Measurements from ENCODE around the gene TGM4. TPM values are rescaled to one million over a fixed set of nuclear protein-coding genes. Genes with fewer than 3 reads are reported as not detected.

The TGM4 gene
- total RNA-seq, 1 donor from 2014 or later, result not detected

DNA sequence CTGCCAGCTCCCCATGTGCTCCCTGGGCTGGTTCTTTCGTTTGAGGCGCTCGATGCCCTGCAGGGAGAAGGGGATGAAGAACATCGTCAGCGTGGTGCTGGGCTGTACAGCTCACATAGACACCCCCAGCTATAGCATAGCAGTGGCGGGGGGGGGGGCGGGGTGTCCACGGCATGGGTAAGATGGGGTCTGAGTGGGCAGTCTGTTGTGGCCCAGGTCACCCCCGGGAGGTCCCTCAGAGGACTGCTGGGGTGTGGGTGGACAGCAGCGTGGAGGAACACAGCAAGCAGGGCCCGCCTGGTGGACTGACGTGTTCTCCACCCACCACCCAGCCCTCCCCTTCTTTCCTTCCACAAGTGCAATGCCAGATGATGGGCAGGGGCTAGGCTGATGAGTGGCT lies 43.7 kb downstream of the TGM4 start:
- Mint-ChIP-seq H3K27ac (ENCODE audit: unreplicated experiment) (no peak overlapping the region), H3K9me3 (ENCODE audit: unreplicated experiment) (peaks cover 4% of the 10 kb centered on the region), H3K4me3 (ENCODE audit: unreplicated experiment) (no peak overlapping the region), H3K4me1 (ENCODE audit: low read depth, unreplicated experiment) (peaks cover 5% of the 10 kb centered on the region), H3K36me3 (ENCODE audit: unreplicated experiment) (peaks cover 4% of the 10 kb centered on the region), H3K27me3 (ENCODE audit: unreplicated experiment) (peaks cover 2% of the 10 kb centered on the region)
- no peak for DNase-seq
- no peak for TF ChIP-seq CTCF (IDR thresholded peaks at IDR 0.05; ENCODE audit: partially characterized antibody, unreplicated experiment)

GRCh38 chr3:44918581-44918980 lies 44.2 kb downstream of the TGM4 start:
- DNase-seq, result no peak
- peaks cover 2% of the 10 kb centered on the region for H3K27me3 Mint-ChIP-seq (ENCODE audit: unreplicated experiment)
- H3K9me3 Mint-ChIP-seq (ENCODE audit: unreplicated experiment), result peaks cover 4% of the 10 kb centered on the region
- H3K4me3 Mint-ChIP-seq (ENCODE audit: unreplicated experiment), result no peak overlapping the region
- peaks cover 4% of the 10 kb centered on the region for H3K36me3 Mint-ChIP-seq (ENCODE audit: unreplicated experiment)
- no peak overlapping the region for H3K27ac Mint-ChIP-seq (ENCODE audit: unreplicated experiment)
- peaks cover 5% of the 10 kb centered on the region for H3K4me1 Mint-ChIP-seq (ENCODE audit: low read depth, unreplicated experiment)
- no peak for TF ChIP-seq CTCF (IDR thresholded peaks at IDR 0.05; ENCODE audit: partially characterized antibody, unreplicated experiment)

GRCh38 chr3:44920081-44920480 lies 45.7 kb downstream of the TGM4 start:
- H3K4me1 Mint-ChIP-seq (ENCODE audit: low read depth, unreplicated experiment), result peaks cover 4% of the 10 kb centered on the region

GRCh38 chr3:44923632-44924456 lies 49.4 kb downstream of the TGM4 start:
- Mint-ChIP-seq H3K4me1 (ENCODE audit: low read depth, unreplicated experiment) (peaks cover 4% of the 10 kb centered on the region), H3K9me3 (ENCODE audit: unreplicated experiment) (no peaks in the 10 kb centered on the region)
- TF ChIP-seq CTCF (IDR thresholded peaks at IDR 0.05; ENCODE audit: partially characterized antibody, unreplicated experiment), result no peak

More at GRCh38 chr3:44920081-44920480, 45.7 kb downstream of the TGM4 start:
- Mint-ChIP-seq H3K4me3 (ENCODE audit: unreplicated experiment) (no peak overlapping the region), H3K9me3 (ENCODE audit: unreplicated experiment) (peaks cover 4% of the 10 kb centered on the region), H3K27ac (ENCODE audit: unreplicated experiment) (no peak overlapping the region), H3K36me3 (ENCODE audit: unreplicated experiment) (peaks cover 4% of the 10 kb centered on the region), H3K27me3 (ENCODE audit: unreplicated experiment) (no peaks in the 10 kb centered on the region)
- DNase-seq, result no peak
- no peak for TF ChIP-seq CTCF (IDR thresholded peaks at IDR 0.05; ENCODE audit: partially characterized antibody, unreplicated experiment)

GRCh38 chr3:44924457-44925084 lies 50.2 kb downstream of the TGM4 start:
- no peak for DNase-seq
- no peaks in the 10 kb centered on the region for H3K27me3 Mint-ChIP-seq (ENCODE audit: unreplicated experiment)
- no peak overlapping the region for H3K27ac Mint-ChIP-seq (ENCODE audit: unreplicated experiment)
- TF ChIP-seq CTCF (IDR thresholded peaks at IDR 0.05; ENCODE audit: partially characterized antibody, unreplicated experiment), result no peak
- H3K36me3 Mint-ChIP-seq (ENCODE audit: unreplicated experiment), result no peaks in the 10 kb centered on the region
- H3K4me3 Mint-ChIP-seq (ENCODE audit: unreplicated experiment), result no peak overlapping the region
- H3K9me3 Mint-ChIP-seq (ENCODE audit: unreplicated experiment), result no peaks in the 10 kb centered on the region
- peaks cover 4% of the 10 kb centered on the region for H3K4me1 Mint-ChIP-seq (ENCODE audit: low read depth, unreplicated experiment)

More at GRCh38 chr3:44923632-44924456, 49.4 kb downstream of the TGM4 start:
- Mint-ChIP-seq H3K27ac (ENCODE audit: unreplicated experiment) (no peak overlapping the region), H3K4me3 (ENCODE audit: unreplicated experiment) (no peak overlapping the region), H3K27me3 (ENCODE audit: unreplicated experiment) (no peaks in the 10 kb centered on the region), H3K36me3 (ENCODE audit: unreplicated experiment) (no peaks in the 10 kb centered on the region)
- DNase-seq, result no peak
